ENCODE measurements around the gene TKT. TPM values are rescaled to one million over a fixed set of nuclear protein-coding genes. Genes with fewer than 3 reads are reported as not detected.

Gene TKT
- total and polyA plus RNA-seq, 2 of the 8 experiments (the other 6 are each of a cell fraction or from before 2014, with no cell fraction given), result 418 to 986 TPM

DNA sequence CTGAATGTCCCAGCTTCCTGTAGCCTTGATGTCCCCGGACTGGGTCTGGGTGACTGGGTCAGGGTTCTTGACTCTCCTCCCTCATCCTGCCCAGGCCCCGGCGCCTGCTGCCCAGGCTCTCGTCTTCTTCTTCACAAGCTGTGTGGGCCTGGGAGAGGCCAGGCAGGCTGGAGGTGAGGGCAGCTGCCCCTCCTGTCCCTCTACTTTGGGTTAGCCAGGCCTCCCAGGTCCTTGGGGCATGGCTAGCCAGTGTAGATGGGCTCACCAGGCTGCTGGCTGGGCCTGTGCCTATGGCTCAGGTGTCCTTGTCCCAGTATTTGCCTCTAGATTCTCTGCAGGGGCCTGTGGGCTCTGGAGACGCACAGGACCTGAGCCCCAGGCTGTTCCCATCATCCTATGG is 31.8 kb downstream of the TKT start (continued):
- TF ChIP-seq, protein P1, sequence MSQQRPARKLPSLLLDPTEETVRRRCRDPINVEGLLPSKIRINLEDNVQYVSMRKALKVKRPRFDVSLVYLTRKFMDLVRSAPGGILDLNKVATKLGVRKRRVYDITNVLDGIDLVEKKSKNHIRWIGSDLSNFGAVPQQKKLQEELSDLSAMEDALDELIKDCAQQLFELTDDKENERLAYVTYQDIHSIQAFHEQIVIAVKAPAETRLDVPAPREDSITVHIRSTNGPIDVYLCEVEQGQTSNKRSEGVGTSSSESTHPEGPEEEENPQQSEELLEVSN (IDR thresholded peaks at IDR 0.05), result no peak
- TF ChIP-seq RBBP5 (IDR thresholded peaks at IDR 0.05; ENCODE audit: borderline replicate concordance, low read depth, low read length) (no peak), CBX8 (IDR thresholded peaks at IDR 0.05; ENCODE audit: borderline replicate concordance, low read depth, low read length) (no peak), GABPA (IDR thresholded peaks at IDR 0.05; ENCODE audit: borderline replicate concordance, insufficient read depth, low read length) (no peak), RFX5 (IDR thresholded peaks at IDR 0.05; ENCODE audit: borderline replicate concordance, low read depth, low read length) (no peak)

Measured in H1 (cell line).